ENCODE data around the gene RELN. TPM values are rescaled to one million over a fixed set of nuclear protein-coding genes. Genes with fewer than 3 reads are reported as not detected.

Gene RELN
- total RNA-seq, 1 donor from 2014 or later, result 7.1 TPM

GRCh38 chr7:103636153-103636552 lies 353.3 kb downstream of the RELN start:
- Histone ChIP-seq H3K27me3 (ENCODE audit: control insufficient read depth, insufficient read depth, low read length) (no peaks in the 10 kb centered on the region), H3K36me3 (ENCODE audit: control insufficient read depth, insufficient read depth, low read length) (no peaks in the 10 kb centered on the region), H3K4me3 (ENCODE audit: low read depth, low read length) (no peak overlapping the region)
- TF ChIP-seq, protein P1, sequence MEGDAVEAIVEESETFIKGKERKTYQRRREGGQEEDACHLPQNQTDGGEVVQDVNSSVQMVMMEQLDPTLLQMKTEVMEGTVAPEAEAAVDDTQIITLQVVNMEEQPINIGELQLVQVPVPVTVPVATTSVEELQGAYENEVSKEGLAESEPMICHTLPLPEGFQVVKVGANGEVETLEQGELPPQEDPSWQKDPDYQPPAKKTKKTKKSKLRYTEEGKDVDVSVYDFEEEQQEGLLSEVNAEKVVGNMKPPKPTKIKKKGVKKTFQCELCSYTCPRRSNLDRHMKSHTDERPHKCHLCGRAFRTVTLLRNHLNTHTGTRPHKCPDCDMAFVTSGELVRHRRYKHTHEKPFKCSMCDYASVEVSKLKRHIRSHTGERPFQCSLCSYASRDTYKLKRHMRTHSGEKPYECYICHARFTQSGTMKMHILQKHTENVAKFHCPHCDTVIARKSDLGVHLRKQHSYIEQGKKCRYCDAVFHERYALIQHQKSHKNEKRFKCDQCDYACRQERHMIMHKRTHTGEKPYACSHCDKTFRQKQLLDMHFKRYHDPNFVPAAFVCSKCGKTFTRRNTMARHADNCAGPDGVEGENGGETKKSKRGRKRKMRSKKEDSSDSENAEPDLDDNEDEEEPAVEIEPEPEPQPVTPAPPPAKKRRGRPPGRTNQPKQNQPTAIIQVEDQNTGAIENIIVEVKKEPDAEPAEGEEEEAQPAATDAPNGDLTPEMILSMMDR (IDR thresholded peaks at IDR 0.05; ENCODE audit: insufficient read depth, low read length, poor library complexity, severe bottlenecking), result no peak
- DNase-seq (ENCODE audit: low read depth), result no peak

- Histone ChIP-seq H3K36me3 (ENCODE audit: control insufficient read depth, insufficient read depth, low read length) (no peaks in the 10 kb centered on the region), H3K4me3 (ENCODE audit: low read depth, low read length) (no peak overlapping the region), H3K27me3 (ENCODE audit: control insufficient read depth, insufficient read depth, low read length) (no peaks in the 10 kb centered on the region)
- TF ChIP-seq, protein P1 (IDR thresholded peaks at IDR 0.05; ENCODE audit: insufficient read depth, low read length, poor library complexity, severe bottlenecking), result no peak
- no peak for DNase-seq (ENCODE audit: low read depth)
Measured at GRCh38 chr7:103632972-103633371, 356.5 kb downstream of the RELN start.

DNA sequence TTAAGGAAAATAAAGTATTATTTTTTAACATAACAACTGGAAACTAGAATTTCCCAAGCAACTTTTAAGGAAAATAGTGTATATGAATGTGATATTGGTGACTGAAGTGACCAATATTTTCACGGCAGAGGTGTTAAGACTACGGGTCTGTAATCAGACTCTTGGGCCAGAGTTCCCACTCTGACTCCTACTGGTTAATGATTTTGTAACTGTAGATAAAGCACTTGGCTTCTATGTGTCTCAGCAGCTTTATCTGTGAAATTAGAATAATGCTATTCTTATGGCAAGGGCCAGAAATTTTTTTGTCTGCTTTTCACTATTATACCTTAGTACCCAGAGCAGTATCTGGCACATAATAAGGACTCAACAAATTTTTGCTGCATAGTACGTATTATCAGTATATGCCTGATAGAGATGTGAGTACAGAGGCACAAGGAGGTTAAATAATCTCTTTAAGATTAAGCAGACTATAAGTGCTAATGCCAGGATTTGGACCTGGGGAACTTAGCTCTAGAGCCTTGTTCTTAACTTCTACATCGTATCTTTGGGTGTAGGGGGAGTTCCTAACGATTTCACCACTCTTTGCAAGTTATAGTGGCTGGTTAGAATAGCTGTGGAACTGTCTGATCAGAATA lies 357.3 kb downstream of the RELN start:
- H3K4me3 ChIP-seq (ENCODE audit: low read depth, low read length), result no peak overlapping the region
- no peaks in the 10 kb centered on the region for H3K27me3 ChIP-seq (ENCODE audit: control insufficient read depth, insufficient read depth, low read length)
- H3K36me3 ChIP-seq (ENCODE audit: control insufficient read depth, insufficient read depth, low read length), result no peaks in the 10 kb centered on the region
- TF ChIP-seq, protein P1 (IDR thresholded peaks at IDR 0.05; ENCODE audit: insufficient read depth, low read length, poor library complexity, severe bottlenecking), result no peak
- DNase-seq (ENCODE audit: low read depth), result no peak

GRCh38 chr7:103630318-103630717 lies 359.1 kb downstream of the RELN start:
- DNase-seq (ENCODE audit: low read depth), result peak; percentile 16
- Histone ChIP-seq H3K4me3 (ENCODE audit: low read depth, low read length) (no peak overlapping the region), H3K27me3 (ENCODE audit: control insufficient read depth, insufficient read depth, low read length) (no peaks in the 10 kb centered on the region), H3K36me3 (ENCODE audit: control insufficient read depth, insufficient read depth, low read length) (no peaks in the 10 kb centered on the region)
- TF ChIP-seq, protein P1 (IDR thresholded peaks at IDR 0.05; ENCODE audit: insufficient read depth, low read length, poor library complexity, severe bottlenecking), result no peak

DNA sequence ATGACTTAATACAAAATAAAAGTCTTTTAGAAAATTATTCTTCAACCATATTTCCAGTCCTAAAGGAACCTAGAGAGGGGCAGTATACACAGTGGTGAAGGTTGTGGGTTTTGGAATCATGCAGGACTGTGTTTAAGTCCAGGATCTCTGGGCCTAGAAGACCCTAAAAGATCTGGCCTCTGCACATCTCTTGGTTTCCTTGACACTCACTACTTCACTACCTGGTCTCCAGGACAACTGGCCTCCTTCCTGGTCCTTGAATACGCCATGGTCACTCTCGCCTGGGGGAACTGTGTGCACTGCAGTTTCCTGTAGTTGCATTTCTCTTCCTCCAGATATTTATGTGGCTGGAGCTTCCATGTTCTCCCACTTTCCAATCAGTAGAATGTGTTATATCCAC lies 360.7 kb downstream of the RELN start:
- TF ChIP-seq, protein P1 (IDR thresholded peaks at IDR 0.05; ENCODE audit: insufficient read depth, low read length, poor library complexity, severe bottlenecking), result no peak
- no peaks in the 10 kb centered on the region for H3K27me3 ChIP-seq (ENCODE audit: control insufficient read depth, insufficient read depth, low read length)
- no peak for DNase-seq (ENCODE audit: low read depth)

GRCh38 chr7:103626776-103627175 lies 362.7 kb downstream of the RELN start:
- Histone ChIP-seq H3K27me3 (ENCODE audit: control insufficient read depth, insufficient read depth, low read length) (no peaks in the 10 kb centered on the region), H3K4me3 (ENCODE audit: low read depth, low read length) (no peak overlapping the region), H3K36me3 (ENCODE audit: control insufficient read depth, insufficient read depth, low read length) (no peaks in the 10 kb centered on the region)
- no peak for DNase-seq (ENCODE audit: low read depth)
- TF ChIP-seq, protein P1 (IDR thresholded peaks at IDR 0.05; ENCODE audit: insufficient read depth, low read length, poor library complexity, severe bottlenecking), result no peak

More for the DNA sequence above, 360.7 kb downstream of the RELN start:
- Histone ChIP-seq H3K4me3 (ENCODE audit: low read depth, low read length) (no peak overlapping the region), H3K36me3 (ENCODE audit: control insufficient read depth, insufficient read depth, low read length) (no peaks in the 10 kb centered on the region)
